ENCODE results near the gene NEK4.

NEK4 gene

DNA sequence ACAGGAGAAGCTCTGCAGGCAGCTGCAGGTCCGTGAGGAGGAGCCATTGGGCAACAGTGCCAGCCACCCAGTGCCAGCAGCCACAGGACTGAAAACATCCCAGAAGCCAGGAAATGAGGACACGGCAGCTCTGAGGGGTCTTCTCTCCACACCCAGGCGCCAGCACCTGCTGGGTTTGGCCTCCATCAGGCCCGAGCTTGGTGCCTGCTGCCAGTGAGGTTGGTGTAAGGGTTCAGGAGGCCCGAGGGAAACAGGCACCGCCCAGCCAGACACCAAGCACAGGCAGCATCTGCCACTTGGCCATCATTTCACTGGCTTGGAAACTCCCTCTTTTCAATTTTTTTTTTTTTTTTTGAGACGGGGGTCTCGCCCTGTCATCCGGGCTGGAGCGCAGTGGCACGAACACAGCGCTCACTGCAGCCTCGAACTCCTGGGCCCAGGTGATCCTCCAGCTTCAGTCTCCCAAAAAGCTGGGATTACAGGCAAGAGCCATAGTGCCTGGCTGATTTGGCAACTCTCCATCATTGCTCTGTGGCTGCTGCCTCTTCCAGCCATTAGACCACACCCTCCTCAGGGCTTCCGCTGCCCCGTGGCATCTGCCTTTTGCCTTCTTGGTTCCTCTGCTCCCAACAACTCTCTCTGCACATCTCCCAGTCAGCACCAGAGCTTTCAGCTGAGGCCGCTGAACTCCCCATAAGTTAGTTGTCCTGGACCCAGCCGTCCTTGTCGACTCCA is 22.4 kb upstream of the NEK4 start:
- DNase-seq: peak; percentile 96

DNA sequence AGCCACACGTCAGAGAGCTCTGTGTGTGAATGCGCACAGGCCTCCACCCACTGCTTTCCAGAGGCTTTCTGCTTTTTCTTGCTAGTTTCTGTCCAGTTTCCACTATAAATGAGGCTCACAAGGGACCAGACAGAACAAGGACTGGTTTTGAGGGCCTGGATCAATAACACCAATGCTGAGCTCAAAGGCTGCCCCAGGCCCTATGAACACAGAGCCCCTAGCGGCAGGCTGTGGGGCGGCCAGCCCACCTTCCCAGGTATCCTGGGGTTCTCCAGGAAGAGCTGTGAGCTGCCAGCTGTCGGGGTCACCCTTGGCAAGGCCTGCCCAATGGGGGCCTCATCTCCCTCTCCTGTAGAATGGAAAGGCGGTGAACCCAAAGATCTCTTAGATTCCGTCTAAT is 21.7 kb upstream of the NEK4 start:
- DNase-seq: no peak

DNA sequence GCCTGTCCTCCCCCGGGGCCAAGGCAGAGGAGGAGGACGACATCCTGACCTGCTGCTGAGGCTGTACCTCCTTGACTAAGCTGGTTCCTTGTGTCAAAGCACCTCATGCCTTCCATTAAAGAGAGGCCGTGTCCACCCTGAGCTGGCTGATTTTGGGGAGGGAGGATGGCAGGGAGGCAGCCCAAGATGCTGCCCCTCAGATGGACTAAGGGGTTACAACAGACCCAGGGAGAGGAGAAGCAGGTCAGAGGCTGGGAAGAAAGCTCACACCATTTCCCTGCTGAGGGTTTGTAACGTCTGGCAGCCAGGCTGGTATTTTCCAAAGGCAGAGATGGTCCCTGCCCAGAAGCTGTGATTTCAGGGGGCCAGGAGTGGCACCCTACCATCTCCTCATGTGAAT is 21.2 kb upstream of the NEK4 start:
- DNase-seq: no peak

DNA sequence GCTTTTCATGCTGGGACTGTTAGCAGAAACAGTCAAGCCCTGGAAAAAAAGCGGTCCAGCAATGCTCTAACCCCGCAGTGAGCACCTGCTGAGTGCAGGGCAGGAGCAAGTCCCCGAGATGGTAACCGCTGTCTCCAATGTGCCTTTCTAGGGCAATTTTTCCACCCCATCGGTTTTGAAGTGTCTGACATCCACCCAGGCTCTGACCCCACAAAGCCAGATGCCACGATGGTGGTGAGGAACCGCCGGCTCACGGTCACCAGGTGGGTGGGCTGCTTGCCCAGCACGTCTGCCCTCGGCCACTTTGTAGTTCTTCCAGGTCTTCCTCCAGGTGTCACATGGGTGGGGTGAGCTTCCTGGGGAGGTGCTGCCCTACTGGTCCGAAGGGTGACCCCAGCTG is 20.6 kb upstream of the NEK4 start:
- DNase-seq: no peak

GRCh38 chr3:52790741-52791140 is 20.0 kb upstream of the NEK4 start:
- DNase-seq: no peak

- no peak for DNase-seq
Measured at GRCh38 chr3:52790337-52790736, 19.6 kb upstream of the NEK4 start.

DNA sequence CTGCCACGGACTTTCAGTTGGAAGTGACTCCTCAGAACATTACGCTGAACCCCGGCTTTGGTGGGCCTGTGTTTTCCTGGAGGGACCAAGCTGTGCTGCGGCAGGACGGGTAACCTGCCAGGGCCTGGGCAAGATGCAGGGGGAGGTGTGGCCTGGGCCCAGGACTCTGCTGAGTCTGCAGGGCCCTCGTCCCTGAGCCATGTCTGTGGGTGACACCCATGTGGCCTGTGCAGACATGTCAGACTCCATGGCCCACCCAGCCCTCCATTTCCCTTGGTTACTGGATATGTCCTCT is 19.0 kb upstream of the NEK4 start:
- no peak for DNase-seq

DNA sequence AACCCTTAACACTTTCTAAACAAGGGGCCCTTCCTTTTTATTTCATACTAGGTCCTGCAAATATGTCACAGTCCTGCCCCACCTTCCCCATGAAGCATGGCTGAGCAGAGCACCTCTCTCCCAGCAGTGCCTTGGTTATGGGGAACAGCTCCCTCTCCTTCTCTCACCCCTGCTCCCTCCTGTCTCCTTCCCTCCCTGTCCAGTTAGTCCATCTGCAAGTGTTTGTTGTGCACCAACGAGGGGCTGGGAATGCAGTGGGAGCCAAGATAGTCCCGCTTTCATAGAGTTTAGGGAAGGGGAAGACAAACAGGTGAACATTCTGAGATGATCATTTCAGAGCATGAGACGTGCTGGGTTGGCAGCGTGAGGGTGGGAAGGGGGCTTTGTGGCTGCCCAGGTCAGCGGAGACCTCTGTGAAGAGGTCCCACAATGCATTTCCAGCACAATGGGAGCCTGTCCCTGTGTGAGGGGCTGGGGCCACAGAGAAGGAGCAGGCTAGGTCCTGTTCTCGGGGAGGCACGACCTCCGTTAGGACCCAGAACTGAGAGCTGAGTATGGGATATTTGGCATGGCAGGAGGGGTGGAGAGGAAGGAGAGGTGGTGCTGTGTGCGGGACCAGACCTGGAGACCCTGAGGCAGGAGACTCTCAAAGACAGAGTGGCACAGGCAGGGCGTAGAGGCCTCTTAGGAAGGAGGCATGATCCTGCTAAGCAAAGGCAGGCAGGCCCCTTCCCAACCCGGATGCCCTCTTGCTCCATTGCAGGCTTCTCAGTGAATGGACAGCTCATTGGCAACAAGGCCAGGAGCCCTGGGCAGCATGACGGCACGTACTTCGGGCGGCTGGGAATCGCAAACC is 18.4 kb upstream of the NEK4 start:
- DNase-seq: no peak

DNA sequence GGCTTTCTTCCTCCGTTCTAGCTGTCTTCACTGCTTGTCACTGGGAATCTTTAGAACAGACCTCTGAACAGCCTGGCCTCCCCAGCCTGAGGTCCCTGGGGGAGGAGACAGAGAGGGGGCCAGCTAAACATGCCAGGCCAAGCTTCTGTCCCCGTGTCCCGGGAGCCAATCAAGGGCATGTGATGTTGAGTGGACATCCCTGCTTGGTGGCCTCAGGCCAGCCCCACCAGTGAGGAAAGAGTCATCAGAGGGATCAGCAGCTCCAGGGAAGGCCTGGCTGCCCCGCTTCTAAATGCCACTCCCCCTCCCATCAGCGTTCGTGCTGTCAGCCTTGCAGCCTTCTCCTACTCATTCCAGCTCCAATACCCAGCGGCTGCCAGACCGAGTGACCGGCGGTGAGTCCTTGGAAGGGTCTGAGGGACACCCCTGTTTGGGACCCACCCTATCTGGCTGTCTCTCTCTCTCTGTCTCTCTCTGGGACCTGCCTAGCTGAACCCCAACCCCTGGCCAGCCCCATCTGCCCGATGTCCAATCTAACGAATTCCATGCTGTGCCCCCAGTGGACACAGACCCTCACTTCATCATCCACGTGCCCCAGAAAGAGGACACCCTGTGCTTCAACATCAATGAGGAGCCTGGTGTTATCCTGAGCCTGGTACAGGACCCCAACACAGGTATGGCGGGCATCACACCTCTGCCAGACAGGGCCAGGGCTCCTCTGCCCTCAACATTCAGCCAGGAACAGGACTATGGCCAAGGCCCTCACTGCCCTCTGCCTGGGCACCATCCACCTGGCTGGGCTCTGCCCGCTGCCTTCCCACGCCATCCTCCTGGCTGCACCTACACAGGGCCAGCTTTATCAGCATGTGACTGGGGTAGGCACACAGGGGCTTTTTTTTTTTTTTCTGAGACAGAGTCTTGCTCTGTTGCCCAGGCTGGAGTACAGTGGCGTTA is 17.2 kb upstream of the NEK4 start:
- no peak for DNase-seq

DNA sequence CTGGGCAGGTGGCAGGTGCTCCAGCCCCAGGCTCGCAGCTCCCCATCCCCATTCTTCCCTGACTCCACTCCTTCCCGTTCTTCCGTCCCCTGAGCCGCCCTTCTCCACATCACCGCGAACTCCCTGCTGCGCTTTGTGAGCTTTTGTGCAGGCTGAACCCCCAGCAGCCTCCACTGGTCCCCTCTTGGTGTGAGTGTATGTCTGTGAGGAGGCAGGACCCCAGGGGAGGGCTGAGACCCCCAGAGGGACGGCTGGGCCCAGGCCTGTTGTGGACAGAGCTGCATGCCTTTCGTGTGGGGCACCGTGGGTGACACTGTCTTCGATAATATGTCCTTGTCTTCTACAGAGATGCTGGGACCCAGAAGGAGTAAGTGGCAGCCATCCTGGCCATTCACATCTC is 16.5 kb upstream of the NEK4 start:
- no peak for DNase-seq

- DNase-seq: no peak
Measured at GRCh38 chr3:52786330-52787215, 15.8 kb upstream of the NEK4 start.

- DNase-seq: no peak
Measured at GRCh38 chr3:52784931-52785590, 14.3 kb upstream of the NEK4 start.

DNA sequence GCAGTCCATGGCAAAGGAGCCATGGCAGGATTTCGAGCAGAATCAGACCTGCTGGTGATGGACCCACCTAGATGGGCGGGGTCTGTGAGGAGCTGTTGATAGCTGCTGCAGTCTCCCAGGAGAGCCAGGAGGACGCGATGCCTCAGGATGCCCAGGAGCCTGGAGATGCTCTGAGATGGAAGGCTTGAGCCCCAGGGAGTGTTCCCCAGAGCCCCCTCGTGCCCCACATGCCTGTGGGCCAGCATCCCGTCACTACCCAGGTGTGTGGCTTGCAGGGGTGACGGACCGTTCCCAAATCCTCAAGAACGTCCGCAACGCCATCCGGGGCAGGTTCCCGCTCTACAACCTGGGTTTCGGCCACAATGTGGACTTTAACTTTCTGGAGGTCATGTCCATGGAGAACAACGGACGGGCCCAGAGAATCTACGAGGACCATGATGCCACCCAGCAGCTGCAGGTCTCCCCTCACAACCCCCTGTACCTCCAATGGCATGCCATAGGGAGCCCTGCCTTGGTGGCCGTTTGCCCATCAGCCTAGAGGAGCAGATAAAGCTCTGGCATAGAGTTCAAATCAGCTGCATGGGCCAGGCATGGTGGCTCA is 13.4 kb upstream of the NEK4 start:
- no peak for DNase-seq

DNA sequence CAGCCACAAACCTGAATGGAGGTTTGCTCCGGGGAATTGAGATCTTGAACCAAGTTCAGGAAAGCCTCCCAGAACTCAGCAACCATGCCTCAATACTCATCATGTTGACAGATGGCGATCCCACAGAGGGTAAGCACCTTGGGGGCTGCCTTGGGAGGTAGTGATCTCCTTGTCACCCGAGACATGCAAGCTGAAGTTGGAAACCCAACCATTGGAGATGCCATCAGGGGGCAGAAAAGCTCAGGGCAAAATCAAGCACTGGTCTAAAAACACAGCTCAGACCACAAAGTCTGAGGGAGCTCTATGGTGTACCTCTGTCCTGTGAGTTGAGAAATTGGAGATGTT is 12.4 kb upstream of the NEK4 start:
- no peak for DNase-seq

GRCh38 chr3:52782412-52783210 is 11.9 kb upstream of the NEK4 start:
- DNase-seq: no peak

DNA sequence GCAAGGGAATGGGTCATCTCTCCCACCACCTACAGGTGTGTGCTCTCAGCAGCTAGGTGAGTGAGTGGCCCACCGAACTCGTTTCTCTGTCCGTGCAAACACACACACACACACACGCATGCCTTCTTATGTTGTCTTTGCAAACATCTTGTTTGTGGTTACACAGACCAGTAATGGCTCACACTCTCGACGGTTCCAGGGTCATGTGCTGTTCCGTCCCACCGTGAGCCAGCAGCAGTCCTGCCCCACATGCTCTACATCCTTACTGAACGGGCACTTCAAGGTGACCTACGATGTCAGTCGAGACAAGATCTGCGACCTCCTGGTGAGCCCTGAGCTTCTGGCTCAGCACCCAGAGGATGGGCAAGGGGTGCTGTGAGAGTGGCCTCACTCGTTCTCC is 11.0 kb upstream of the NEK4 start:
- DNase-seq: no peak

DNA sequence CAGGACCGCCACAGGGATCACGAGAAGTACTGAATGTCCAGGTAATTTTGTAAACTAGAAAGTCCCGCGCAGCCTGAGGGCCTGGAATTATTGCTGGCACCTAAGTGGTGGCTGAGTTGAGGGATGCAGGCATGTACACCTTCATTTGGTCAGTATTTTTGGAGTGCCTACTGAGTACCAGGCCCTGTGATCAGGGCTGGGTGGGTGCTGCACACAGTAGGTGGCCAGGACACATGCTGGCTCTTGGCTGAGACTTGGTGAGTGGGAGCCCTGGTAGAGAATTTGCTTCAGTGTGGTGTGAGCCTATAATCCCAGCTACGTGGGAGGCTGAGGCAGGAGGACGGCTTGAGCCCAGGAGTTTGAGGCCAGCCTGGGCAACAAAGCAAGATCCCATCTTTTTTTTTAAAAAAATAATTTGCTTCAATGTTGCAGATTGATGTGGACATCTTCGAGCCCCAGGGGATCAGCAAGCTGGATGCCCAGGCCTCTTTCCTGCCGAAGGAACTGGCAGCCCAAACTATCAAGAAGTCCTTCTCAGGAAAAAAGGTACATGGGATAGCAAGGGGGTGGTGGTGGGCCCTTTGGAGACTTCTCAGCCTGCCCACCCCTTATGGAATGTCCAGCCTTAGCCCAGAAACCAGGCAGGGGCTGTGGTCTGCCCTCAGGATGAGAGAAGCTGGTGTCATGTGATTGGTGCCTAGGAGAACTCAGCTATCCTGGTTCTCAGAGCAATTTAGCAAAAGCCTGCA is 9.3 kb upstream of the NEK4 start:
- DNase-seq: no peak

GRCh38 chr3:52779011-52779836 is 8.5 kb upstream of the NEK4 start:
- DNase-seq: no peak
